NCI-H1092 treated with DMSO at 0.1 percent for 48 hours (cell line): ENCODE measurements around the gene AGAP3.

Experiments used
- DNase-seq: peaks from one replicate; lab custom pipeline; 2025; lab: John Stamatoyannopoulos, UW

The AGAP3 gene

DNA sequence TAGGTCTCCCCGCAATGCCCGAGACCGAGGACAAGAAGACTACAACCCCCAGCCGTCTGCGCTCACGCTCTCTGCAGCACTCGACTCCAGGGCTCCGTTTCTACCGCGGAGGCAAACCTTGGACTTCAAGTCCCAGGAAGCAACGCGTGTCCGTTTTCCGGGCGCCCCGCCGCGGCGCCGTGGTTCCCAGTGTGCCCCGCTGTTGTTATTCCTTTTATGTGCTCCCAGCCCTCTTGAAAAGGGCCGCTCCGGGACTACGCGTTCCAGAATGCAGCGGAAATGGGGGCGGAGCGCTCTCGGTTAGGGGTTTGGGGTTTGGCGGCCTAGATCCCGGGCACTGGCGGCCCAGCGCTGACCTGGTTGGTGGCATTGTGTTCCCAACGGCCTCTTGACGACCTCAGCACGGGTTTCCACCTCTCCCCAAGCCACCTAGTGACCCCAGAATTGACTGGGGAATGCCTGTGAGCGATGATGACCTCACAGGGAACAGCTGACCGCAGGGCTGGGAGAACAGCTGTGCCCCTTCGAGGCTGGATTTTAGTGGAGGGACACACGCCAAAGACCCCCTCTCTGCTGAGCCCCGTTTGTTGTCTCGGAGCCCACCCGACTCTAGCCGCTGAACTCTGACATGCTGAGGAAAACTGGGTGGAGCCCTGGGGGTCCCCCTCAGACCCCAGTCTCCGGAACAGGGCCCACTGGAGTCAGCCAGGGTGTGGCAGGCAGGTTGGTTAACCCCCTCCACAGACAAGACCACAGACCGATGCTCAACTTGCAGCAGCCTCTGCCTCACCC is 28.1 kb upstream of the AGAP3 start:
- DNase-seq: peak; percentile 100

DNA sequence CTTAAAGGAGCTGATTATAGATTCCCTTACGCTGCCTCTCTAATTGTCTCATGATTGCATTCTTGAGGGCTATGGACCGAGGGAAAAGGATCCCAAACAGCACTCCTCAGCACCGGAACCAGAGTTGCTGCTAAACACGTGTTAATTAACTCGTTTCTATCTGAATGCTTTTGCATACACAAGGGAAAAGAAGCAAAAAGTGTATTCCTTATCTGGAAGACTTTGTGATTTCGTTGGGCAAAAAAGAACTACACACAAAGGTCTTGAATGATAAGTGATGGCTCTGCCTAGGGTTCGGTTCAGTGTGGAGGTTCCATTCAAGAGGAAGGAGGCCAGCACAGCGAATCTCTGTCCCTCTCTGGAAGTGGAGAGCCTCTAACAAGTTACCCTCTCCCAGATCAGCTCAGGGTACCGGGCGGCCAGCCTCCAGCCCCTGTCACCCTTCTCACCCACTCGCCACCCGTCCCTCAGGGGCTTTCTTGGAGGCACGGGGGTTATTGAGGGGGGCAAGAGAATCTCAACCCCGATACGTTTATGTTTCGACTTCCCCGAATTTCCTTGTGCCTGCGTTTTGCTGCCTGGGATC is 27.4 kb upstream of the AGAP3 start:
- DNase-seq: peak; percentile 33

DNA sequence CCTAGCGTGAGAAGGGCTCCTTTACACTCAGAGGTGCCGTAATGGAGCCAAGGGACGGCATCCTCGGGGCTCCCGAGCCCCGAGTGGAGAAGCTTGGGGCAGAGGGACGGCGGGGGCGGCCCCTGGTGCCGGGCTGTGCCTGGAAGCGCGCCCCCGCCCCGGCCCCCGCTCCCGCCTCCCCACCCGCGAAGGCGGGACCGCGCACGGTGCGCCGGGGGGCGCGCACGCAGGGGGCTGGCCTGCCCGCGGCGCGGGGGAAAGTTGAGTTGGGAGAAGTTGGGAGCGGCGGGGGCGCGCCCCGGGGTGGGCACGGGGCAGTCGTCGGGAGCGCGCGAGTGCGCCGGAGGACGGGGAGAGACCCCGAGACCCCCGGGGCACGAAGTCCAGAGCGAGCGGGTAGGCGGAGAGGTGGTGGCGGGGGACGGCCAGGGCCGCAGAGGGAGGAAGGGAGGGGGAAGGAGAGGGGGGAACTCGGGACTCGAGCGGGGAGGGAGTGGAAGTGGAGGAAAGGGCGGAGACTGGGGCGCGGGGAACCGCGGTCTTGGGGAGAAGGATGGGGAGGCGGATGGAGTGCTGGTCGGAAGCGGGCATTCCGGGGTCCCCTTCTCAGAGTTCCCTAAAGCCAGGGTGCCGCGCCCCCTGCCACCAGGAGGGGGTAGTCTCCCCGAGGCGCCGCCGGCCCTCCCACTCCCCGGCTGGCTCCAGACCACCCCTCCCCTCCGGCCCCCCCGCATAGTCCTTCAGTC is 26.7 kb upstream of the AGAP3 start, which contains the start of gene SLC4A2:
SLC4A2 (plus strand) TSS at position 223 of the 746 bp plus-strand sequence. CDS start 2,399 bp downstream, outside the sequence.
- DNase-seq: peak; percentile 67

DNA sequence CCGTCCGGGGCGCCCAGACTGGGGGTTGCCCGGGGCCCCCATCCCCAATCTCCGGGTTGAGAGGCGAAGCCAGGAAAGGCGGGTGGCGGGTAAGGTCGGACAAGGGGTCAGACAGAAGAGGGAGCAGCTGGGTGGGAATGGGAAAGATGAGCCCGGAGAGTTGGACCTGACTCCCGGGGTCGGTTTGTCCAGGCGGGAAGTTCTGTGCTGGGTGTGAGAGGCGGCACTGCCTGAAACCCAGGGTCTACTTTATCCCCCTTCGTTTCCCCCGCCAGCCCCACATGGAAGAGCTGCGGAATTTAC is 26.2 kb upstream of the AGAP3 start:
- DNase-seq: no peak

- DNase-seq: peak; percentile 24
These were observed 25.7 kb upstream of the AGAP3 start for GRCh38 chr7:151060416-151061212.

- DNase-seq: no peak
These were observed 24.8 kb upstream of the AGAP3 start for GRCh38 chr7:151061213-151062110.

DNA sequence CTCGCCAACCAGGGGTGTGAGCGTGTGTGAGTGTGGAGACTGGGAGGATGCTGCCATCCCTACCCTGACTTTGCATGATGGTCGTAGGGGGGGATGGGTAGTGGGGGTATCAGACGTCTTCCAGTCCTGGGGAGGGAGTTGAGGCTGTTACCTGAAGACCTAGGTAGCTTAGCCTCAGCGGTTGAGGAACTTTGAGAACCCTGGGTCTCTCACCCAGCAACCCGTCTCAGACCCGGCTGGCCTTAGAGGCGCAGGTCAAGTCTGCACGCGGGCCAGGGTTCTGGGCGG is 24.2 kb upstream of the AGAP3 start:
- DNase-seq: no peak

GRCh38 chr7:151062399-151063211 is 23.7 kb upstream of the AGAP3 start:
- DNase-seq: no peak

DNA sequence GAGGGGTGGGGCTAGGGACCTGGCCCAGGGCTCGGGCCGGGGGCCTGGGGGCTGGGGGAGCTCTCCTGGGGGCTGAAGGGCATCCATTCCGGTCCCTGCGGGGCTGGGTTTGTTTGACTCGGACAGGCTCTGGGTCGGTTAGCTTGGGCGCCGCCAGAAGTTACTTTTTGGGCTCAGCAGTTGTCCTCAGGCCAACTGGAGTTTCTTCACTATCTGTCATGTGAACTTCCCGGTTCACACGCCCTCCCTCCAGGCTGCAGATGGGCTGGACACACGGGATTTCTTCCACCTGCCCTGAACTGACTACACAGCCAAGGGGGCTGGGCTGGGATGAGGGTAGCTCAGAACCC is 23.1 kb upstream of the AGAP3 start:
- no peak for DNase-seq

DNA sequence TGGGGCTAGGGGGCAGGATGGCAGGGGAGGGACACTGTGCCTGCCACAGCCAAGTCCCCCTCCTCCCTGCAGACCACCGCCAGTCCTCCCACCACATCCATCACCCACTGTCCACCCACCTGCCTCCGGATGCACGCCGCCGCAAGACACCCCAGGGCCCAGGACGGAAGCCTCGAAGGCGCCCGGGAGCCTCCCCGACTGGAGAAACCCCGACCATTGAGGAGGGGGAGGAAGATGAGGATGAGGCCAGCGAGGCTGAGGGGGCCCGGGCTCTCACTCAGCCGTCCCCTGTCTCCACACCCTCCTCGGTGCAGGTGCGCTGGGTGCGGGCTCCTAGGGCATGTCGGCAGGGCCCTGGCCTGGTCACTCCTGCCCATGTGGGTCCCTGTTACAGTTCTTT is 21.8 kb upstream of the AGAP3 start:
- no peak for DNase-seq

GRCh38 chr7:151064993-151065392 is 21.3 kb upstream of the AGAP3 start:
- no peak for DNase-seq

- no peak for DNase-seq
These were observed 20.8 kb upstream of the AGAP3 start for GRCh38 chr7:151065516-151065915.

- no peak for DNase-seq
These were observed 19.9 kb upstream of the AGAP3 start for GRCh38 chr7:151066273-151066974.

DNA sequence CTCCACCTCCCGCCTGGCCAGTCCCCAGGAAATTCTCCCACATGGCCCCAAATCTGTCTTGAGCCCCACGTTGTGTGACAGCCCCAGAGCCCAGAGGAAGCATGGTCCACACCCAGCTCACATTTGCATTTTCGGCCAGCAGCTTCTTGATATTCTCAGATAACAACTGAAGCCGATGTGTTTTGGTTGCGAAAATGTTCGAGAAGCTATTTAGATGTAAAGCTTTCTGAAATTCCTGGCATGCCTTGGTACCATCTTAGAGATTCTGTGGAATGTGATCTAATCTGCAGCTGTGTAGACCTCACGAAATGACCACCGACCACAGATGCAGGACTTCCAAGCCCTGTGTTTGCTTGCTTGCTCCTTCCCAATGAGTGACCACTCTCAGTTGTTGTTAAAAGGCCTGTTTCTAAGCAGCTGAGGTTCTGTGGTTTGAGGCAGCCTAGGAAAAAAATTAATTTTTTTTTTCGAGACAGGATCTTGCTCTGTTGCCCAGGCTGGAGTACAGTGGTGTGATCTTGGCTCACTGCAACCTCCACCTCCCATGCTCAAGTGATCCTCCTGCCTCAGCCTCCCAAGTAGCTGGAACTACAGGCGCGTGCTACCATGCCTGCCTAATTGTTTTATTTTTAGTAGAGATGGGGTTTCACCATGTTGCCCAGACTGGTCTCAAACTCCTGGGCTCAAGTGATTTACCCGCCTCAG is 18.1 kb upstream of the AGAP3 start:
- no peak for DNase-seq

GRCh38 chr7:151069841-151070573 is 16.3 kb upstream of the AGAP3 start:
- no peak for DNase-seq

DNA sequence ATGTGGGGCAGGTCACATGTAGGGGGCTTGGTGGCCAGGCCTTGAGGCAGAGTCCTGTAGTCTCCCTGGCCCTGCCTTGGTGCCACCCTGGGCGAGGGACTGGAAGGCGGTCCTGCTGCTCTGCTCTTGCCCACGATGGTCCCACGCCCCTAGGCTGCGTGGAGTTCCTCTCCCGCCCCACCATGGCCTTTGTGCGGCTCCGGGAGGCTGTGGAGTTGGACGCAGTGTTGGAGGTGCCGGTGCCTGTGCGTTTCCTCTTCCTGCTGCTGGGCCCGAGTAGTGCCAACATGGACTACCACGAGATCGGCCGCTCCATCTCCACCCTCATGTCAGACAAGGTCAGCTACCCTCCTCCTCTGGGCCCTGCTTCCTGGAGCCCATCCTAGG is 15.7 kb upstream of the AGAP3 start:
- no peak for DNase-seq

GRCh38 chr7:151071032-151071866 is 15.0 kb upstream of the AGAP3 start:
- DNase-seq: no peak

DNA sequence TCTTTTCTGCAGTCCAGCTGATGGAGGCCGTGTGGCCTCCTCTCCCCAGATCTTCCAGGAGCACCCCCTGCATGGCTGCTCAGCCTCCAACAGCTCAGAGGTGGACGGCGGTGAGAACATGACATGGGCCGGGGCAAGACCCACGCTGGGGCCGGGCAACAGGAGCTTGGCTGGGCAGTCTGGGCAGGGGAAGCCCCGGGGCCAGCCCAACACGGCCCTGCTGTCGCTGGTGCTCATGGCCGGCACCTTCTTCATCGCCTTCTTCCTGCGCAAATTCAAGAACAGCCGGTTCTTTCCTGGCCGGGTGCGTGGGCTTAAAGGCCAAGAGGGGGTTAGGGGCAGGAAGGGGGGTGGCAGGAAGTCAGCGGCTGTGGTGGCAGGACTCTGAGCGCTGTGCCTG is 12.3 kb upstream of the AGAP3 start:
- no peak for DNase-seq
